ENCODE results near the gene DLX6. TPM values are rescaled to one million over a fixed set of nuclear protein-coding genes. Genes with fewer than 3 reads are reported as not detected.

The DLX6 gene
- total and polyA plus RNA-seq, 2 of the 8 experiments (the other 6 are each of a cell fraction or from before 2014, with no cell fraction given): not detected

DNA sequence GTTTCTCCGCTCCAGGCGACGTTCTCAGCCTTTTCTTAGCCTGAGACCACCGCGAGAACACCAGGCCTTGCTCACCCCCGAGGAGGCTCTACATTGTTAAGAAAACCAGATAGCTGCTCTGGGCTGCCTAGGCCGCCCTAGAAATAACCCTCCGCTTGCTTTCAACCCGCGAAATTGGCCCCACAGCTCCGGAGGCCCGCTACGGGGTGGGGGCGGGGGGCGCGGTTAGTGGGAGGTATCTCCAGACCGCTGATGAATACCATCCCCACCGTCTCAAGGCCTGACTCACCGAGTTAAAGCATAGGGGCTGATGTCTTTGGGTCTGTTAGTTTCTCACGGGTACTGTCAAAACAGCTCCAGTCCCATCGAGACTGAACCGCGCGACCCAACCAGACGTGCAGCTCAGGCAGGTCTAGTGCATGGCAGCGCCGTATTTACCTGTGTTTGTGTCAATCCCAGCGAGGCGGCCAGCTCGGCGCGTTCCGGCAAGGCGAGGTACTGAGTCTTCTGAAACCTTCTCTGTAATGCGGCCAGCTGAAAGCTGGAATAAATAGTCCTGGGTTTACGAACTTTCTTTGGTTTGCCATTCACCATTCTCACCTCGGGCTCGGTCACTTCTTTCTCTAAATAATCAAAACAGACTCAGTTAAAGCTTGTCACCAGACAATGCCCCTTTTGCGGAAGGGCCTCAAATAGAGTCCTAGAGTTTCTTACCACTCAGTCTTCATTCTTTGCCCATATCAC, 16.6 kb downstream of the DLX6 start (continued):
- TF ChIP-seq, protein P1, sequence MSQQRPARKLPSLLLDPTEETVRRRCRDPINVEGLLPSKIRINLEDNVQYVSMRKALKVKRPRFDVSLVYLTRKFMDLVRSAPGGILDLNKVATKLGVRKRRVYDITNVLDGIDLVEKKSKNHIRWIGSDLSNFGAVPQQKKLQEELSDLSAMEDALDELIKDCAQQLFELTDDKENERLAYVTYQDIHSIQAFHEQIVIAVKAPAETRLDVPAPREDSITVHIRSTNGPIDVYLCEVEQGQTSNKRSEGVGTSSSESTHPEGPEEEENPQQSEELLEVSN (IDR thresholded peaks at IDR 0.05): no peak
